GM19238 (cell line): ENCODE data around the gene RNFT1.
"Not testable (repeated sequence)": the region's sequence is repeated elsewhere in the genome, so short reads cannot be mapped to it uniquely, and the experiment has no call there.

Experiments used
- DNase-seq: peaks from one replicate; pipeline ENCODE4 v3.0.0; 2011; ENCODE audit warnings: low spot score; ENCODE audit not compliant: insufficient read length

The RNFT1 gene

GRCh38 chr17:59930768-59931167 is 33.8 kb downstream of the RNFT1 start:
- DNase-seq, result not testable (repeated sequence)

GRCh38 chr17:59930121-59930520 is 34.4 kb downstream of the RNFT1 start:
- DNase-seq, result not testable (repeated sequence)

DNA sequence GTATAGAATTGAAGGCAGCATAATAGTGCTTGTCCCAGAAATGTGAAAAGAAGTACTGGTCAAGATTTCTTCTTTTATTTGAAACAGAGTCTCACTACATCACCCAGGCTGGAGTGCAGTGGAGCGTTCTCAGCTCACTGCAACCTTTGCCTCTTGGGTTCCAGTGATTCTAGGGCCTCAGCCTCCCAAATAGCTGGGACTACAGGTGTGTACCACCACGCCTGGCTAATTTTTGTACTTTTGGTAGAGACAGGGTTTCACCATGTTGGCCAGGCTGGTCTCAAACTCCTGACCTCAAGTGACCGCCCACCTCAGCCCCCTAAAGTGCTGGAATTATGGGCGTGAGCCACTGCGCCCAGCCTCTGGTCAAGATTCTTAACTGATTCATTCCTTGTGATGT is 43.9 kb downstream of the RNFT1 start:
- not testable (repeated sequence) for DNase-seq

DNA sequence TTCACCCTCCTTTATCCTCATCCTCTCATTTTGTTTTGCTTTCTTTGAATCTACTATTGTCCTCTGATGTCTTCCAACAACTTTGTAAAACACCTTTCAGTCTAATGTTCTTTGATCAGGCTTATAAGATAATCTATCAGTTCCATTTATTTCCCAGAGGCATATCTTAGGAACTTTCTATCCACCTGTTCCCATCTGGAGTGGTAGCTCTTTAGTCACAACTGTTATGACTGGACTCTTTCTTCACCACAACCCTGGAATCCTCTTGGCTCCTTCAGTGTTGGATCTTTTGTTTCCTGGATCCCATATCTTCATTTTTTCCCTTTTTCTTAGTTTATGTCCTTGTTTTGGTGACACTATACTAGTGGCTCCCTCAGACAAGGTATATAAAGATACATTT is 48.1 kb downstream of the RNFT1 start:
- no peak for DNase-seq

DNA sequence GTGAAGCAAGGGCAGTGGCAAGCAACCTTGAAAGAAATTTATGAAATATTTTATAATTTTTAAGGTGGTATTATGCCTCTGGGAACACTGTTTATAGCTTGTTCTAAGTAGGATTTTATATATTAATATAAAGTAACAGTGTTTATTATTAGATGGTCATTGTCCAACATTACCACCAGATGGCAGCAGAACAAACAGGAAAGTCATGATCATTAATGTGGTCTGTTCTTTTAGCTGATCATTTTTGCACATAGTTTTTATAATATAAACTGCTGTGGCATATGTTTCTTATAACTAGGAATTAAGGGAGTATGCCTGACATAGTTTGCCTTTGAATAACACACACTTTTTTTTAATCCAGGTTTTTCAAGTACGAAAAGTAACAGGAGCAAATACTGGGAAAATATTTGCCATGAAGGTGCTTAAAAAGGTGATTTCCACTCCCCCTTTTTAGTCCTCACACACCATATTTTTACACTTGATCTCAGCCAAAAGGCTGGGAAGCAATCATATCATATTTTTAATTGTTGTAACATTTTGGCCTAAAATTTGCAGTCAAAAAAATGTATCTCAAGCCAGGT is 50.2 kb downstream of the RNFT1 start:
- DNase-seq, result peak; percentile 10

- DNase-seq, result no peak
Observed at GRCh38 chr17:59907467-59907866, 57.1 kb downstream of the RNFT1 start.

DNA sequence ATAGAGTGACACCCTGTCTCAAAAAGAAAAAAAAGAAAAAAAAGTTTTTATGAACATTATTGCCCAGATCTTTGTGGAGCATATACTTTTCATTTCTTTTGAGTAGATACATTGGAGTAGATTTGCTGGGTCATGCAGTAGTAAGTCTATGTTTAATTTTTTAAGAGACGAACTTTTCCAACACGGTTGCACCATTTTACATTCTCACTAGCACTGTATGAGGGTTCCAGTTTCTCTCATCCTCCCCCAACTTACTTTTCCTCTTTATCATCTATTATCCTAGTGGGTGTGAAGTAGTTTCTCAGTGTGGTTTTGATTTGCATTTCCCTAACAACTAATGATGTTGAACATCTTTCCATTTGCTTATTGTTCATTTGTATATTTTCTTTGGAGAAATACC is 61.1 kb downstream of the RNFT1 start:
- no peak for DNase-seq
